GM21367 (cell line): ENCODE results near the gene GRIPAP1.

Experiments used
- ATAC-seq: cut with Tn5 transposase; IDR thresholded peaks from one replicate; pipeline ENCODE4 v1.9.1; 2021; ENCODE audit not compliant: unreplicated experiment

The GRIPAP1 gene

GRCh38 chrX:48927736-48928382, 74.2 kb downstream of the GRIPAP1 start:
- no peak for ATAC-seq

- ATAC-seq = no peak
Observed at GRCh38 chrX:48927123-48927522, 74.9 kb downstream of the GRIPAP1 start.

- ATAC-seq = no peak
Observed at GRCh38 chrX:48924270-48924669, 77.8 kb downstream of the GRIPAP1 start.

- ATAC-seq = no peak
Observed at GRCh38 chrX:48923771-48924170, 78.3 kb downstream of the GRIPAP1 start.
